ENCODE results near the gene TSG101. TPM values are rescaled to one million over a fixed set of nuclear protein-coding genes. Genes with fewer than 3 reads are reported as not detected.

TSG101 gene
- total RNA-seq, 4 donors from 2014 or later = 67.8 to 80.0 (median 71.8) TPM

Other genes starting within 250 kb of the TSG101 start
- gene HPS5, start 204.8 kb downstream of the TSG101 start, total RNA-seq = 10 to 100 TPM; 14.9 to 27.0 (median 22.6) TPM
- 100 to 1,000 TPM in 1 of 4 donors, 10 to 100 TPM in 3; 48.6 to 121 (median 50.4) TPM for gene GTF2H1, start 204.4 kb downstream of the TSG101 start, total RNA-seq
- 100 to 1,000 TPM; 438 to 724 (median 616) TPM for gene LDHA, start 132.4 kb downstream of the TSG101 start, total RNA-seq
- gene LDHC, start 114.6 kb downstream of the TSG101 start, total RNA-seq = not detected
- gene LDHAL6A, start 71.1 kb downstream of the TSG101 start, total RNA-seq = not detected
- gene UEVLD, start 61.8 kb upstream of the TSG101 start, total RNA-seq = 10 to 100 TPM; 24.1 to 46.1 (median 32.8) TPM
- 1 to 10 TPM in 2 of 4 donors, not detected in 2; 2.7 to 5.1 TPM for gene MISFA, start 72.8 kb upstream of the TSG101 start, total RNA-seq
- 10 to 100 TPM; 17.6 to 31.4 (median 27.3) TPM for gene SPTY2D1, start 107.4 kb upstream of the TSG101 start, total RNA-seq
- 10 to 100 TPM; 17.1 to 57.0 (median 41.1) TPM for gene TMEM86A, start 171.8 kb upstream of the TSG101 start, total RNA-seq
- gene IGSF22, start 199.2 kb upstream of the TSG101 start, total RNA-seq = 1 to 10 TPM in 1 of 4 donors, not detected in 3; 2.3 TPM

Data from suprapubic skin (tissue), 4 donors.